Omental fat pad (tissue), 4 donors: ENCODE results near the gene SAV1. TPM values are rescaled to one million over a fixed set of nuclear protein-coding genes. Genes with fewer than 3 reads are reported as not detected.

Experiments
- ATAC-seq: fragments of 150-250 bp; one replicate; pipeline ENCODE4 v1.9.1; 2016; ENCODE audit warnings: mild to moderate bottlenecking, moderate library complexity; ENCODE audit not compliant: low FRiP score
- DNase-seq: peaks from one replicate; pipeline ENCODE4 v3.0.0-alpha.2; 2019; ENCODE audit warnings: low spot score
- CTCF ChIP-seq, 3 donors: fragments of 450-650 bp; IDR thresholded peaks; one replicate each; pipeline ENCODE4 v1.5.1; 2016 to 2017; ENCODE audit warnings: antibody characterized with exemption in 3 of 3, mild to moderate bottlenecking in 3 of 3, moderate library complexity in 2 of 3
- total RNA-seq, 4 donors: library from RNA; depleted of rRNA; stranded (reverse); fragments of >200 nt; gene quantifications; one replicate each; pipeline ENCODE4 v1.1.0, GENCODE V29; 2016

The SAV1 gene
- total RNA-seq, 4 donors from 2014 or later = 37.7 to 49.7 (median 40.0) TPM

- no peak for ATAC-seq
- TF ChIP-seq CTCF (IDR thresholded peaks at IDR 0.05) = no peak
- no peak for DNase-seq
These were observed 59.7 kb downstream of the SAV1 start for GRCh38 chr14:50608302-50608851.

GRCh38 chr14:50607761-50608160 is 60.3 kb downstream of the SAV1 start:
- DNase-seq = no peak
- no peak for ATAC-seq
- TF ChIP-seq CTCF (IDR thresholded peaks at IDR 0.05) = no peak

GRCh38 chr14:50607181-50607580 is 60.9 kb downstream of the SAV1 start:
- no peak for TF ChIP-seq CTCF (IDR thresholded peaks at IDR 0.05)
- ATAC-seq (no peak), DNase-seq (no peak)

- DNase-seq (no peak), ATAC-seq (no peak)
- no peak for TF ChIP-seq CTCF (IDR thresholded peaks at IDR 0.05)
These were observed 61.6 kb downstream of the SAV1 start for GRCh38 chr14:50606468-50606867.

GRCh38 chr14:50605766-50606165 is 62.3 kb downstream of the SAV1 start:
- ATAC-seq (no peak), DNase-seq (no peak)
- no peak for TF ChIP-seq CTCF (IDR thresholded peaks at IDR 0.05)

- TF ChIP-seq CTCF (IDR thresholded peaks at IDR 0.05) = no peak
- no peak for DNase-seq
- ATAC-seq = no peak
These were observed 64.5 kb downstream of the SAV1 start for GRCh38 chr14:50603565-50603964.

- DNase-seq (no peak), ATAC-seq (no peak)
- no peak for TF ChIP-seq CTCF (IDR thresholded peaks at IDR 0.05)
These were observed 66.1 kb downstream of the SAV1 start for GRCh38 chr14:50602035-50602434.
